ENCODE results near the gene ZNF837. TPM values are rescaled to one million over a fixed set of nuclear protein-coding genes. Genes with fewer than 3 reads are reported as not detected.

The ZNF837 gene
- total and polyA plus RNA-seq, 2 of the 4 experiments (the other 2 are of a cell fraction) = 0.54 to 1.2 TPM

DNA sequence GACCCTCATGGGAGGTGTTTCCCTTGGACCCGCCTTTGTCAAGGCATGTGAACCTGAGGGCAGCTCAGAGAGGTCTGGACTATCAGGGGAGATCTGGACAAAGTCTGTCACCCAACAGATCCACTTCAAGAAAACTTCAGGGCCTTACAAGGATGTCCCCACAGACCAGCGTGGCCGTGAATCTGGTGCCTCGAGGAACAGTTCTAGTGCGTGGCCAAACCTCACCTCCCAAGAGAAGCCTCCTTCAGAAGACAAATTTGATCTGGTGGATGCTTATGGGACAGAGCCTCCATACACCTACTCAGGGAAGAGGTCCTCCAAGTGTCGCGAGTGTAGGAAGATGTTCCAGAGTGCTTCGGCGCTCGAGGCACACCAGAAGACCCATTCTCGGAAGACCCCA lies 42.5 kb downstream of the ZNF837 start:
- in situ Hi-C loops (cut with MboI; ENCODE audit: low sequenced_read_pairs) = no loop called here
- POLR2A ChIA-PET (ENCODE audit: unreplicated experiment) = no interaction called here
- H2AK5ac ChIP-seq (ENCODE audit: low read depth, low read length) = no peak overlapping the region

More for the DNA sequence above, 42.5 kb downstream of the ZNF837 start:
- no TSS peak for BruUV-seq (replicated peaks)
- peaks cover 12% of the 10 kb centered on the region; the same call in 1 of the 2 replicates for H4K20me1 ChIP-seq (ENCODE audit: insufficient read depth, low read length)
- H3K36me3 ChIP-seq (ENCODE audit: control insufficient read depth, insufficient read depth, low read length) = peaks cover 47% of the 10 kb centered on the region
- no peak overlapping the region for H2BK20ac ChIP-seq (ENCODE audit: low read depth, low read length)
- no peak overlapping the region for H2BK5ac ChIP-seq (ENCODE audit: low read depth, low read length, poor library complexity, severe bottlenecking)
- H3K18ac ChIP-seq (ENCODE audit: low read depth, low read length) = no peak overlapping the region
- WGBS, 2 experiments (ENCODE audit: extremely low coverage in 2 of 2, insufficient read length in 1 of 2) = no CpG with 5 or more reads among the region's 11 CpGs
- no peak overlapping the region for H4K8ac ChIP-seq (ENCODE audit: low read depth in 2 of 2, low read length in 2 of 2)
- H2AFZ ChIP-seq (replicated peaks; ENCODE audit: low read length, poor library complexity) = no peak overlapping the region
- H3K14ac ChIP-seq (replicated peaks; ENCODE audit: low read depth, low read length) = no peak overlapping the region
- no peak overlapping the region for H3K27ac ChIP-seq (ENCODE audit: insufficient read depth, low read length)
- no peak overlapping the region for H3K23ac ChIP-seq (ENCODE audit: low read depth, low read length)
- peaks cover 10% of the 10 kb centered on the region; the same call in 1 of the 2 replicates for H3K9me1 ChIP-seq (ENCODE audit: insufficient read depth, low read length)
- H4K5ac ChIP-seq (ENCODE audit: low read depth, low read length) = no peak overlapping the region
- no peak overlapping the region for H2BK120ac ChIP-seq (ENCODE audit: low read depth, low read length)
- dilution Hi-C loops (cut with HindIII; ENCODE audit: low sequenced_read_pairs, unreplicated experiment) = no loop called here
- no peak overlapping the region for H3K9ac ChIP-seq (ENCODE audit: low read depth, low read length)
- no peak overlapping the region for H3K4me2 ChIP-seq (ENCODE audit: low read depth, low read length)
- H3K56ac ChIP-seq (ENCODE audit: extremely low read depth, insufficient read depth, low read length) = no peak overlapping the region
- H3K4me3 ChIP-seq (ENCODE audit: insufficient read depth, low read depth, low read length) = no peak overlapping the region
- ATAC-seq (ENCODE audit: low read depth) (no peak), DNase-seq (no peak)
- no peak overlapping the region for H2AK9ac ChIP-seq (replicated peaks; ENCODE audit: low read depth, low read length, poor library complexity)
- TF ChIP-seq MXI1 (IDR thresholded peaks at IDR 0.05; ENCODE audit: borderline replicate concordance, low read depth, low read length) = no peak
- peaks cover 15% of the 10 kb centered on the region for H3K9me3 ChIP-seq (ENCODE audit: control insufficient read depth, insufficient read depth, low read length)
- H3K27me3 ChIP-seq (ENCODE audit: control insufficient read depth, insufficient read depth, low read length) = no peaks in the 10 kb centered on the region
- H3K79me1 ChIP-seq (ENCODE audit: low read depth in 1 of 2, low read length in 2 of 2) = peaks cover 25 to 51% of the 10 kb centered on the region in 2 experiments
- CTCF ChIA-PET = no interaction called here
- H4K91ac ChIP-seq (ENCODE audit: insufficient read depth, low read depth, low read length) = no peak overlapping the region
- H3K4me1 ChIP-seq (ENCODE audit: control insufficient read depth, insufficient read depth, low read length) = no peaks in the 10 kb centered on the region
- no peak overlapping the region for H2BK15ac ChIP-seq (ENCODE audit: low read depth, low read length)
- intact Hi-C loops (cut with micrococcal nuclease) = no loop called here
- no peak overlapping the region for H3K4ac ChIP-seq (ENCODE audit: low read depth, low read length)

Measured in IMR-90 (cell line).